ENCODE results near the gene FERMT3. TPM values are rescaled to one million over a fixed set of nuclear protein-coding genes. Genes with fewer than 3 reads are reported as not detected.
A peak's percentile ranks its signal among the peaks of the same experiment; 100 is the strongest.
"Not testable (repeated sequence)": the region's sequence is repeated elsewhere in the genome, so short reads cannot be mapped to it uniquely, and the experiment has no call there.

The FERMT3 gene
- 4.8 to 8.4 TPM (median 5.9 TPM) in 3 replicates for total RNA-seq

DNA sequence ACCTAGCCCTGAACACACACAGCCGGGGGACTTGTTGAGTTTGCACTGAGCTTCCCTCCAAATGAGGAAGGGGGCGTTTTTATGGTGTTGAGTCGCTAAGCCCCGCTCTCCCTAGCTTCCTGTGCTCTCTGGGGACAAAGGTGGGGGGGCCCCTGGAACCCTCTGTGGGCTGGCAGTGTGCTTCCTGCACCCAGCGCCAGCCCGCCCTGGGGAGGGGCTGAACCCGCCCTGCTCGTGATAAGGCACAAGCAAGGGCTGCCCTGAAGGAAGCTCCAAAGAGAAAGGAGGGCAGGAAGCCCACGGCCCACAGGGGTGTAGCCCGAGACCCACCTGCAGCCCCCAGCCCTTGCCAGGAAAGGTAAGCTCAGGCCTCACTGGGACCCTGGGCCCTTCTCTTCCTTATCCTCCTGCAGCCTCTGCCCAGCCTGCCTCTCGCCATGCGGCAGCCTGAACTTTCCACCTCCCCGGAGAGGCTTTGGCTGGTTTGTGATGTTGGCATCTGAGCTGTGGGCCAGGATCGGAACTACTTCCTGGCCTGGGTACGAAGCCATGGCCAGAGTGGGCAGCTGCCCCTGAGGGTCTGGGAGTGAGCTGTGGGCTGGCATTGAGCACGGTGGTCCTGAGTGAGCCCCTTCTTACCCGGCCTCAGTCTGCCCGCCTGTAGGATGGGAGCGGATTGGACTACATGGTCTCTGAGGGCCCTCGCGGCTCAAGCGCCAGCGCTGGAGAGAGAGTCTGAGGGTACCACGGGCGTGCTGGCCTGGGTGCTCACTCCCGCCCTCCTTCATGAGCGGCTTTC is at the start of gene FERMT3:
TSS of gene FERMT3 (plus strand) at position 265 of the 799 bp plus-strand sequence. CDS start 644 bp downstream, outside the sequence.
- H3K9me3 Mint-ChIP-seq, result no peaks in the 10 kb centered on the region
- no peak for DNase-seq (ENCODE audit: low spot score in 2 of 2, unreplicated experiment in 2 of 2)
- no peaks in the 10 kb centered on the region for H3K27me3 Mint-ChIP-seq (ENCODE audit: low read depth)
- peaks cover 21% of the 10 kb centered on the region for H3K36me3 Mint-ChIP-seq
- H3K4me3 Mint-ChIP-seq, result no peak within 1 kb of the TSS
- TF ChIP-seq, protein P1, sequence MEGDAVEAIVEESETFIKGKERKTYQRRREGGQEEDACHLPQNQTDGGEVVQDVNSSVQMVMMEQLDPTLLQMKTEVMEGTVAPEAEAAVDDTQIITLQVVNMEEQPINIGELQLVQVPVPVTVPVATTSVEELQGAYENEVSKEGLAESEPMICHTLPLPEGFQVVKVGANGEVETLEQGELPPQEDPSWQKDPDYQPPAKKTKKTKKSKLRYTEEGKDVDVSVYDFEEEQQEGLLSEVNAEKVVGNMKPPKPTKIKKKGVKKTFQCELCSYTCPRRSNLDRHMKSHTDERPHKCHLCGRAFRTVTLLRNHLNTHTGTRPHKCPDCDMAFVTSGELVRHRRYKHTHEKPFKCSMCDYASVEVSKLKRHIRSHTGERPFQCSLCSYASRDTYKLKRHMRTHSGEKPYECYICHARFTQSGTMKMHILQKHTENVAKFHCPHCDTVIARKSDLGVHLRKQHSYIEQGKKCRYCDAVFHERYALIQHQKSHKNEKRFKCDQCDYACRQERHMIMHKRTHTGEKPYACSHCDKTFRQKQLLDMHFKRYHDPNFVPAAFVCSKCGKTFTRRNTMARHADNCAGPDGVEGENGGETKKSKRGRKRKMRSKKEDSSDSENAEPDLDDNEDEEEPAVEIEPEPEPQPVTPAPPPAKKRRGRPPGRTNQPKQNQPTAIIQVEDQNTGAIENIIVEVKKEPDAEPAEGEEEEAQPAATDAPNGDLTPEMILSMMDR (IDR thresholded peaks at IDR 0.05; ENCODE audit: unreplicated experiment), result no peak
- H3K4me1 Mint-ChIP-seq, result peaks cover 9% of the 10 kb centered on the region
- H3K27ac Mint-ChIP-seq, result peak within 1 kb of the TSS; percentile 66

DNA sequence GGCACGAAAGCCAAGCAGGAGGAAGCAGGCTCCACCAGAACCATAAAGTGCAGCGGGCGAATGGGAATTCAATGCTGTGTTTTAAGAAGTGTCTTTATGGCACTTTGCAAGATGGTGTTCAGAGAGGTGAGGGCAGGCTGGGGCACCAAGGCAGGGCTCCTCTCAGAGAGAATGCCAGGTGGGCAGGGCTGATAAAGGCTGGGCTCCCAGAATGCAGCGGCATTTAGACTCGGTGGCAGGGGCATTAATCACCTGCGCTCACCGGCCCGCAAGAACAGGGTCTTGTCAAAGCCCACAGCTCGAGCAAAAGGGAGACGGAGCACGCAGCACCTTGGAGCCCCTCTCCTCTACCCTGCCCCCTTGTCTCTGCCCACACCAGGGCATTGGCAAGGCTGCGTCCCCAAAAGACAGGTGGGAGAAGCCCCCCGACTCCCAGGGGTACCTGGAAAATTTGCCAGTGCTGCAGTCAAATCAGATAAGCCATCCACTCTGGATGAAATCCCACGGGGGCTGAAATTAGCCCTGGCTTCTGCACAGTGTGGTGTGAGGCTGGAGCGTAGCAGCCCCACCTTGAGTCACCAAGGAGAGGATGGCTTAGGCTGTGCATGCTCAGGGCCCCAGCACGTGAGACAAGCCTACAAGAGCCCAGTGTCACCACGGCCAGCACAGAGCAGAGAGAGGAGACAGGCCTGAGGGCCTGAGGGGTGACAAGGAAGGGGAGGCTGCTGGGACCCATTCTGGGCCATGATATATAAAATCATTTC is 48.7 kb upstream of the FERMT3 start:
- H3K9me3 Mint-ChIP-seq, result no peaks in the 10 kb centered on the region
- peaks cover 5% of the 10 kb centered on the region for H3K4me1 Mint-ChIP-seq
- H3K27ac Mint-ChIP-seq, result no peak overlapping the region
- H3K36me3 Mint-ChIP-seq, result peaks cover 2% of the 10 kb centered on the region
- H3K27me3 Mint-ChIP-seq (ENCODE audit: low read depth), result no peaks in the 10 kb centered on the region
- H3K4me3 Mint-ChIP-seq, result no peak overlapping the region
- no peak for DNase-seq (ENCODE audit: low spot score in 2 of 2, unreplicated experiment in 2 of 2)
- TF ChIP-seq, protein P1 (IDR thresholded peaks at IDR 0.05; ENCODE audit: unreplicated experiment), result no peak

DNA sequence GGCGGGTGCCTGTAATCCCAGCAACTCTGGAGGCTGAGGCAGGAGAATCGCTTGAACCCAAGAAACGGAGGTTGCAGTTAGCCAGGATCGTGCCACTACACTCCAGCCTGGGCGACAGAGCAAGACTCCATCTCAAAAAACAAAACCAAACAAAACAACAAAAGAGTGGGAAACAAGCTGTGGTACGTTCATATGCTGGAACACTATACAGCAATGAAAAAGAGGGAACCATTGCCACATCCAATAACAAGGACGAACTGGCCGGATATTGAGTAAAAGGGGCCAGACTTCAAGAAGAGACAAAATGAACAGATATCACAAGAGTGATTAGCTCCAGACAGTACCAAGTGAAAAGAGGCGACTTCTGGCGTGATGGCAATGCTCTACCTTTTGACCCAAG is 45.5 kb upstream of the FERMT3 start:
- Mint-ChIP-seq H3K36me3 (peaks cover 2% of the 10 kb centered on the region), H3K9me3 (no peaks in the 10 kb centered on the region)

DNA sequence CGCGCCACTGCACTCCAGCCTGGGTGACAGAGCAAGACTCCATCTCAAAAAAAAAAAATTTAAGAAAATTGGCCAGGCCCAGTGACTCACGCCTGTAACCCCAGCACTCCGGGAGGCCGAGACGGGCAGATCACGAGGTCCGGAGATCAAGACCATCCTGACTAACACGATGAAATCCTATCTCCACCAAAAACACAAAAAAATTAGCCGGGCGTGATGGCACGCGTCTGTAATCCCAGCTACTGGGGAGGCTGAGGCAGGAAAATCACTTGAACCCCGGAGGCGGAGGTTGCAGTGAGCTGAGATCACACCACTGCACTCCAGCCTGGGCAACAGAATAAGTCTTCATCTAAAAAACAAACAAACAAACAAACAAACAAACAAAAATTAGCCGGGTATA is 43.8 kb upstream of the FERMT3 start:
- H3K36me3 Mint-ChIP-seq; H3K4me3 Mint-ChIP-seq; H3K27ac Mint-ChIP-seq; H3K9me3 Mint-ChIP-seq; DNase-seq (ENCODE audit: low spot score in 2 of 2, unreplicated experiment in 2 of 2); H3K27me3 Mint-ChIP-seq (ENCODE audit: low read depth); H3K4me1 Mint-ChIP-seq: not testable (repeated sequence)

More for the DNA sequence above, 45.5 kb upstream of the FERMT3 start:
- no peaks in the 10 kb centered on the region for H3K27me3 Mint-ChIP-seq (ENCODE audit: low read depth)
- TF ChIP-seq, protein P1 (IDR thresholded peaks at IDR 0.05; ENCODE audit: unreplicated experiment), result no peak
- DNase-seq (ENCODE audit: low spot score in 2 of 2, unreplicated experiment in 2 of 2), result no peak
- H3K4me1 Mint-ChIP-seq, result peaks cover 6% of the 10 kb centered on the region
- no peak overlapping the region for H3K4me3 Mint-ChIP-seq
- H3K27ac Mint-ChIP-seq, result no peak overlapping the region

DNA sequence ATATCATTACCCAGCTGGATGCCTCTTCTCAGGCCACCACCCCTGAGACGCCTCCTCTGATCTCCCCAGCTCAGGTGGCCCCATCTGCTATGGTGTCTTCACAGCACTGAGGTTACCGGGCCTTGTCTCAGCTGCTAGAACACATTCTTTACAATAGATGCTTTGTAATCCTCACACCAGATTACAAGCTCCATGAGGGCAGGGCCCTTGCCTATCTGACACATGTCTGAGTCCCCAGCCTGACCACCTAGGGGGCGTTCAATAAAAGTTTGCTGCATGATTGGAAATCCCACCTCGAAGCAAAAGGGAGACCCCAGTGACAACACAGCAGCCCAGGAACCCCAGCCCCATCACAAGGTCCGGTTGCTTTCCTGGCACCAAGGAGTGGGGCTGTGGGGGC is 42.6 kb upstream of the FERMT3 start:
- Mint-ChIP-seq H3K9me3 (no peaks in the 10 kb centered on the region), H3K36me3 (peaks cover 2% of the 10 kb centered on the region), H3K27ac (no peak overlapping the region), H3K27me3 (ENCODE audit: low read depth) (no peaks in the 10 kb centered on the region), H3K4me1 (peaks cover 10% of the 10 kb centered on the region), H3K4me3 (no peak overlapping the region)
- no peak for DNase-seq (ENCODE audit: low spot score in 2 of 2, unreplicated experiment in 2 of 2)
- TF ChIP-seq, protein P1 (IDR thresholded peaks at IDR 0.05; ENCODE audit: unreplicated experiment), result no peak
